GM12892 (cell line): Measurements from ENCODE around the gene MAPK8IP3.

Experiments used
- DNase-seq: peaks from one replicate; pipeline ENCODE4 v3.0.0; 2011; ENCODE audit not compliant: insufficient read length
- FAIRE-seq: peaks from 2 replicates; lab custom pipeline; 2011; peaks lifted over from hg19 to GRCh38; lab: Jason Lieb, UNC
- POLR2A ChIP-seq: IDR thresholded peaks from 2 replicates; pipeline ENCODE4 v1.6.1; 2011; ENCODE audit warnings: low read depth, low read length, control low read depth
- POLR2AphosphoS5 ChIP-seq: IDR thresholded peaks from 2 replicates; pipeline ENCODE4 v1.6.1; 2011; ENCODE audit warnings: low read depth, low read length, control low read depth
- TAF1 ChIP-seq: IDR thresholded peaks from 2 replicates; pipeline ENCODE4 v1.6.1; 2011; ENCODE audit warnings: low read depth, mild to moderate bottlenecking, control low read depth, low read length, borderline replicate concordance

The MAPK8IP3 gene

DNA sequence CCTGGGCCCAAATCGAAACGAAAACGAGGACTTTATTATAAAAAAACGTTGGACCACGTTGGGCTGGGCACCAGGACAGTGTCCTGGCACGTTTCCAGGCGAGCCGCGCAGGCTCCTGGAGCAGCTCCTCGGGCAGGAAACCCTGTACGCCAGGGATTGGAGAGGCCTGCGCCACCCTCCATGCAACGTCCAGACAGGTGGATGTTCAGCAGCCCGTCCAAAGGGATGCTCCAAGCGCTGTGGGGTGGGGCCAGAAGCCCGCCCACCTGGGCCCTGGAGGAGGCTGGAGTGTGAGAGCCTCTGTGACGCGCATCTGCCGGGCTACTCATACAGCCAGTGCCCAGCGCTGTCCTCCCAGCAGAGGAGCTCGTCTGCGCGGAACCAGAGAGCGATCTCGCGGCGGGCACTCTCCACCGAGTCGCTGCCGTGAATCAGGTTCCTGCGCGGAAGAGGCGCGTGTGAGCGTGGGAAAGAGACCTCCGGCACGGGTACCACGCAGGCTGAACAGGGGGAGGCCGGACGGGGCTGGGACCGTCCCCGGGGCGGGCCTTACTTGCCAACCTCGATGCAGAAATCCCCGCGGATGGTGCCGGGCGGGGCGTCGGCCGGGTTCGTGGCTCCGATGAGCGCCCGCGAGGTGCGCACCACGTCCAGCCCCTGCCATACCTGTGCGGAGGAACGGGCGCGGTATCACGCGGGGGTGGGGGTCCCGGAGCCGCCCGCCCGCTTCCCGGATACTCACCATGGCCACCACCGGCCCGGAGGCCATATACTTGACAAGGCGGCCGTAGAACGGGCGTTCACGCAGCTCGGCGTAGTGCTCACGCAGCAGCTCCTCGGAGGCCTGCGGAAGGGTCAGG is 64.6 kb downstream of the MAPK8IP3 start:
- TF ChIP-seq POLR2A (peak; percentile 57; the same call in 1 of the 2 replicates), POLR2AphosphoS5 (0 out of 2 replicates have a peak, but pooled peaks have one; percentile 49), TAF1 (no peak)
- FAIRE-seq (peak; percentile 57), DNase-seq (peak; percentile 78)

DNA sequence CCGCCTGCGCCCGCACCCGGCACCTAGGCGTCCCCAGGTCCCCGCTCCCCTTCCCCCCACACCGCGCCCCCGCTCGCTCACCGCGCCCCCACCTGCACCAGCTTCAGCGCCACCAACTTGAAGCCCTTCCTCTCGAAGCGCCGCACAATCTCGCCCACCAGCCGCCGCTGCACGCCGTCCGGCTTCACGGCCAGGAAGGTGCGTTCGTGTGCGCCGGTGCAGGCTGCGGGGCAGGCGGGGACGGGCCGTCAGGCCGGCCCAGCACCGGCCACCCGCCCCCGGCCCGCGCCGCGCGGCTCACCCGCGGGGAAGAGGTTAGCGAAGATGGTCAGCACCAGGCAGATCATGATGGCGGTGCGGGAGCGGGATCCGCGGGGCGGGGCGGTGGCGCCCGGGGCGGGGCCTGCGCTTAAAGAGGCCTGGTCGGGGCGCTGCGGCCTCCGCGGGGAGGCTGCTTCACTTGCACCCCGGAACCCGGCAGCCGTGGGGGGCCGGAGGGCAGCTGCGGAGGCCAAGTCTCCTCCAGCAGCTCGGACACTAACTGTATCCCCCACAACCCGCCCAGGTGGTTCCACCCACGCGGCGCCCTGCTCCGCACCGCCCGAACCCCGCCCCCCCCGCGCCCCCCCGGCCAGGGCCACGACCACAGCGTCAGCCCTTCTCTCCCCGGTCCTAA is 65.3 kb downstream of the MAPK8IP3 start, which contains the start of gene NME3:
Gene NME3, minus strand, starts transcription at position 356 of the 676 bp plus-strand sequence. Its CDS starts 9 bp downstream, at position 347.
- DNase-seq (peak; percentile 87), FAIRE-seq (peak; percentile 94)
- no peak; the same call in 1 of the 2 replicates for TF ChIP-seq POLR2A
- TF ChIP-seq TAF1 = no peak
- TF ChIP-seq POLR2AphosphoS5 = no peak

DNA sequence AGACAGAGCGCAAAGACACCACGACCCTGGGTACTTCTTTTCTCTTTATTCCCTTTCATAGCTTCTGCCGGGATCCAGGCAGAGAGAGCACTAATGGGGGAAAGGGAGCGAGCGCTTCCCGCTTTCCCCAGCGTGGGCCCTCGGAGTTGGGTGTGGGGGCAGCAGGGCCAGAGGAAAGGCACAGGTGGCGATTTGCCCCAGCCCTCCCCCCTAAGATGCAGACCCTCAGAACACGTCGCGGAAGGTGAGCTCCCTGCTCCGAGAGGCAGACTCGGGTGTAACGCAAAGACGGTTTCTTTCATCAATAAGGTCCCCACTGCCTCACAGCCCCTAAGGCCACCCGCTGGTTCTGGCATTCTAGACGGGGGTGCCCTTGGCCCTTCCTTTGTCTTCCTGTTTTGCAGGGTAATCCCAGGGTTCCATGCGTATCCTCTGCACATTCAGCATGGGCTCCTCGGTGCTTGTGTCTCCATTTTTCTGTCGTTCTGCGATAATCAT is 65.9 kb downstream of the MAPK8IP3 start:
- FAIRE-seq = peak; percentile 85
- DNase-seq = no peak
- no peak for TF ChIP-seq TAF1
- no peak for TF ChIP-seq POLR2AphosphoS5
- no peak for TF ChIP-seq POLR2A

DNA sequence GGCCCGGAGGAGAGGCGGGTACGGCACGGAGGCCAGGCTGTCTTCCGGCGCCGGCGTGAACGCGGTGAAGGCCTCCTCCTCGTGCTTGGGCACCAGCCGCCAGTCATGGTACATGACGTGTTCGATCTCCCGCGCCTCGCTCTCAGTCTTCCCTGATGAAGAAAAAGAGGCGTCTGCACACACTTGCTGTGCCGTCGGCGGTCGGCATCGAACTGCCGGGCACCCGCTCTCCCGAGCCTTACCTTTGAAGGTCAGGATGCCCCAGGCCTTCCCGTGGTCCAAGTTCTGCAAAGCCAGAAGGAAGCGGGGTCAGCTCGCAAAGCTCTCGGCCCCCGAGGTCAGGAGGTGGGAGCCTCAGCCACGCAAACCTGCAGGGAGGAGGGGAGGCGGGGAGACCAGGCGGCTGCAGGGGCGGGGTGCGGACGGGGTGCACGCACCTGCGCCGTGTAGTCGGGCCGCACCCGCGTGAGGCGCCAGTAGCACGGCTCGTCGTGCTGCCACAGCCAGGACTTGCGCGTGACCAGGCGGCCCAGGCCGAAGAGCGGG is 66.4 kb downstream of the MAPK8IP3 start, which contains the start of gene EME2:
Gene EME2, plus strand, starts transcription at position 449 of the 546 bp plus-strand sequence. CDS start 418 bp downstream, outside the sequence.
- FAIRE-seq = no peak
- no peak for DNase-seq
- no peak for TF ChIP-seq POLR2A
- no peak for TF ChIP-seq TAF1
- TF ChIP-seq POLR2AphosphoS5 = no peak

DNA sequence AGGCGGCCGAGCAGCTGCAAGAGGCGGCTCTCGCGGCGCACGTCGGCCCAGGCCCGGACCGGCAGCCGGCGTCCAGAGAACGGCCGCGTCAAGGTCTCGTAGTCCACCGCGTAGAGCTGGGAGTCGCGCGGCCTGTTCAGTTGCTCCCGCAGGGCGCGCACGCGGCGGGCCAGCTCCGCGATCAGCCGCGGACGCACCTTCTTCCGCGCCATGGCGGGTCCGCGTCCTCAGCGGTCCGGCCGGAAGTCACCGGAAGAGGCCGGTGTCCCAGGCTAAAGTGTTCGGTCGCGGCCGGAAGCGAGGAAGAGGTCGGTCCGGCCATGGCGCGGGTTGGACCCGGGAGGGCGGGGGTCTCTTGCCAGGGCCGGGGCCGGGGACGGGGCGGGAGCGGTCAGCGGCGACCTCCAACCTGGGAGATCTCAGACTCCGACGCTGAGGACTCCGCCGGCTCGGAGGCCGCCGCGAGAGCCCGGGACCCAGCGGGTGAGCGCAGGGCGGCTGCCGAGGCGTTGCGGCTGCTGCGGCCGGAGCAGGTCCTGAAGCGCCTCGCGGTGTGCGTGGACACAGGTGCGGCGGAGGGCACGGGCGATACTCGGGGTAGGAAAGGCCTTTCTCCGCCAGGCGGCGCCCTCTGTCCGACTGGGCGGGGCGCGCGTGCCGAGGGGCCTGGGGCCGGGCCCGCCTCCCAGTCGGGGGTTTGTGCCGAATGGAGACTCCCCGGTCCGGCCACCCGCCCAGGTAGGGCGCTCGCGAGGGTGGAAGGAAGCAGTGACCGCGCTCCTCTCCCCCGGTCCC is 67.1 kb downstream of the MAPK8IP3 start, which contains the start of gene MRPS34:
Gene MRPS34, minus strand, starts transcription at position 227 of the 795 bp plus-strand sequence. Its CDS starts 15 bp downstream, at position 212.
- FAIRE-seq = peak; percentile 94

DNA sequence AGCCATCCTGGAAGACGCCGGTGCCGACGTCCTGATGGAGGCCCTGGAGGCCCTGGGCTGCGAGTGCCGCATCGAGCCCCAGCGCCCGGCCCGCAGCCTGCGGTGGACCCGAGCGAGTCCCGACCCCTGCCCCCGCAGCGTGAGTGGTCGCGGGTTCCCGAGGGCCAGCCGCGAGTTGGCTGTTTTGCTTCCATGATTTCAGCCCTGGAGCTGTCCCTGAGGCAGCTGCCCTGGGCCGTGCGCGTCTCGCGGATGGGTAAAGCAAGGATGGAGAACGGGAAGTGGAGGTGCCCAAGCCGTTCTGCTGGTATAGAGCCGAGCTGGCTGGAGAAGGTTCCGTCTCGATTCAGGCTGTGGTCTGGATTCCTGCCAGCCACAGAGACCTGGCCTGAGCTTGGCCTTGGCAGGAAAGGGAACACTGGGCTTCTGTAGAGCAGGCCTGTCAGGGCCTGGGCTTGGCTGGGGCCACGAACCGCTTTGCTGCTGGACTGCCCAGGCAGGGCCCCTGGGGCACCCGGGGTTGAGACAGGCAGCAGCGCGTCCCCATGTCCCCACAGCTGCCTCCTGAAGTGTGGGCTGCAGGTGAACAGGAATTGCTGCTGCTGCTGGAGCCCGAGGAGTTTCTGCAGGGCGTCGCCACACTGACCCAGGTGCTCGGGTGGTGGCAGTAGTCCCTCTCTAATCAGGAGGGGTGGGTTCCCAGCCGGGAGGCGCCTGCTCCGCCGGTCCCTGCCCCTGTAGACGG is 67.9 kb downstream of the MAPK8IP3 start:
- DNase-seq (no peak), FAIRE-seq (peak; percentile 30)
- TF ChIP-seq TAF1 (no peak), POLR2A (no peak), POLR2AphosphoS5 (no peak)

More for the DNA sequence above, 67.1 kb downstream of the MAPK8IP3 start, which contains the start of gene MRPS34:
- TF ChIP-seq POLR2AphosphoS5 = peak; percentile 67; the same call in 1 of the 2 replicates
- peak; percentile 73 for TF ChIP-seq TAF1
- peak; percentile 86 for TF ChIP-seq POLR2A
- DNase-seq = peak; percentile 87

DNA sequence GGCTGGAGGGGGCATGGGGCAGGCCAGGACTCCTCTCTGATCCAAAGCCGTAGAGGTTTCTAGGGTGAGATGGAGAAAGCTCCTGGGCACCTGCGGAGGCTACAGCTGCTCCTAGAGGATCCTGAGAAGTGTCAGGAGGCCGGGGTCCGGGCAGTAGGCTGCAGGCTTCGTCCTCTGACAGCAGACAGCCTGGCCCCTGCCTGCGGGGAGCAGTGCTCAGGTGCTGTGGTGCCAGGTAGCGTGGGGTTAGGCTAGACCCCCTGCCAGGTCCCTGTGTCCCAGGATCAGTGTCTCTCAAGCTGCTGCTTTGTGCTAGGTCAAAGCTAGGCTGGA is 68.4 kb downstream of the MAPK8IP3 start:
- no peak for DNase-seq

DNA sequence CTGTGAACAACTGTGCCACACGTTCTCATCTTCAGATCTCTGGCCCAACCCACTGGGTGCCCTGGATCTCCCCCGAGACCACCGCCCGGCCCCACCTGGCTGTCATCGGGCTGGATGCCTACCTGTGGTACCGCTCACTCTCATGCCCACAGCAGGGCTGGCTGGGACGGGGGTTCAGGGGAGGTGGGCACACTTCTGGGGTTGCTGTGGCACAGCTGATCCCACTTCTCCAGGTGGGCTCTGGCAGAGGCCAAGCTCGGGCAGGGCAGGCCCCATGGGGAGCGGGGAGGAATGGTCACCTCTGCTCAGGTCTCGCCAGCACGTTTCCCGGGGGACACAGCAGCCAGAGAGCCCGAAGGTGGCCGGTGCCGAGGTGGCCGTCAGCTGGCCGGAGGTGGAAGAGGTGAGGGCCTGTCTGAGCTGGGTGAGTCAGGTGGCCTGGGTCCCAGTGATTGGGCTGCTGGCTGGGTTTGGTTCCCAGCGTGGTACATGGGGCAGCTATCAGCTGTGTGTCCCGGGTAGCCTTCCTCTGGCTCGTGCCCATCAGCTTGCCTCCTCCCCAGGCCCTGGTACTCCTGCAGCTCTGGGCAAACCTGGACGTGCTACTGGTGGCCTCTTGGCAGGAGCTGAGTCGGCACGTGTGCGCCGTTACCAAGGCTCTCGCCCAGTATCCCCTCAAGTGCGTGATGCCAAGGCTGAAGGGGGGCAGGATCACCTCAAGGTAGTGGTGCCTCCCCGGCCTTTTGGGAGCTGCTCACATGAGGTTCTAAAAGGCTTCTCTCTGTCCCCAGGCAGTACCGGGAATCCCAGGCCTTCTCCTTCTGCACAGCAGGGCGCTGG is 69.2 kb downstream of the MAPK8IP3 start:
- FAIRE-seq (no peak), DNase-seq (no peak)
- TF ChIP-seq POLR2AphosphoS5 (no peak), POLR2A (no peak), TAF1 (no peak)

More for the DNA sequence above, 68.4 kb downstream of the MAPK8IP3 start:
- no peak for FAIRE-seq
- TF ChIP-seq TAF1 (no peak), POLR2A (no peak), POLR2AphosphoS5 (no peak)
